IMR-90 (cell line): ENCODE measurements around the gene AMT. TPM values are rescaled to one million over a fixed set of nuclear protein-coding genes. Genes with fewer than 3 reads are reported as not detected.

Source experiments
- ATAC-seq: fragments of 200-7000 bp; cut with Tn5 transposase; 2 replicates; pipeline ENCODE4 v1.9.1; 2020; ENCODE audit warnings: low read depth, mild to moderate bottlenecking, moderate library complexity
- BruUV-seq: library from RNA; stranded (reverse); fragments of 400-500 nt; replicated peaks from 2 replicates; lab custom pipeline; 2021; lab: Mats Ljungman, UMichigan
- CTCF ChIA-PET: fragments of 300-600 bp; formaldehyde crosslinking; extraction: SDS; loops from one replicate; lab custom pipeline; 2021; ENCODE audit warnings: antibody characterized with exemption; lab: Yijun Ruan, JAX
- POLR2A ChIA-PET: fragments of 300-600 bp; sonication (Branson Sonifier 250); formaldehyde crosslinking; loops from one replicate; lab custom pipeline; 2022; ENCODE audit warnings: antibody characterized with exemption; ENCODE audit not compliant: unreplicated experiment; lab: Charles Lee
- DNase-seq: peaks from one replicate; pipeline ENCODE4 v3.0.0; 2013
- H2AFZ ChIP-seq: replicated peaks from 2 replicates; pipeline ENCODE3; 2013; ENCODE audit warnings: low read length, mild to moderate bottlenecking; ENCODE audit not compliant: poor library complexity
- H2AK5ac ChIP-seq: 2 replicates; pipeline ENCODE4 v1.6.1; 2013; ENCODE audit warnings: low read depth, low read length, inconsistent platforms
- H2AK9ac ChIP-seq: replicated peaks from 2 replicates; pipeline ENCODE3; 2013; ENCODE audit warnings: mild to moderate bottlenecking, low read depth, low read length, moderate library complexity; ENCODE audit not compliant: poor library complexity
- H2BK120ac ChIP-seq: 2 replicates; pipeline ENCODE4 v1.6.1; 2013; ENCODE audit warnings: low read depth, low read length, inconsistent platforms
- H2BK15ac ChIP-seq: 3 replicates; pipeline ENCODE4 v1.6.1; 2013; ENCODE audit warnings: low read depth, low read length, inconsistent platforms
- H2BK20ac ChIP-seq: 2 replicates; pipeline ENCODE4 v1.6.1; 2013; ENCODE audit warnings: low read depth, mild to moderate bottlenecking, inconsistent platforms, low read length, moderate library complexity
- H2BK5ac ChIP-seq: 2 replicates; pipeline ENCODE4 v1.6.1; 2013; ENCODE audit warnings: mild to moderate bottlenecking, low read depth, low read length, inconsistent platforms; ENCODE audit not compliant: poor library complexity, severe bottlenecking
- H3K14ac ChIP-seq: replicated peaks from 2 replicates; pipeline ENCODE4 v1.6.1; 2013; ENCODE audit warnings: low read depth, low read length, inconsistent platforms
- H3K18ac ChIP-seq: 2 replicates; pipeline ENCODE4 v1.6.1; 2013; ENCODE audit warnings: low read depth, low read length, control low read depth
- H3K23ac ChIP-seq: 2 replicates; pipeline ENCODE4 v1.6.1; 2013; ENCODE audit warnings: low read depth, low read length, inconsistent platforms
- H3K27ac ChIP-seq: 2 replicates; pipeline ENCODE4 v1.5.1; 2013; ENCODE audit warnings: mild to moderate bottlenecking, control low read depth, low read length; ENCODE audit not compliant: insufficient read depth
- H3K27me3 ChIP-seq: 2 replicates; pipeline ENCODE4 v1.6.1; 2013; ENCODE audit warnings: low read length; ENCODE audit not compliant: control insufficient read depth, insufficient read depth
- H3K36me3 ChIP-seq: 2 replicates; pipeline ENCODE4 v1.6.1; 2013; ENCODE audit warnings: low read length, mixed read lengths; ENCODE audit not compliant: control insufficient read depth, insufficient read depth
- H3K4ac ChIP-seq: 2 replicates; pipeline ENCODE4 v1.6.1; 2013; ENCODE audit warnings: low read depth, low read length, inconsistent platforms
- H3K4me1 ChIP-seq: 2 replicates; pipeline ENCODE4 v1.6.1; 2013; ENCODE audit warnings: low read length, mixed read lengths; ENCODE audit not compliant: control insufficient read depth, insufficient read depth
- H3K4me2 ChIP-seq: 2 replicates; pipeline ENCODE4 v1.6.1; 2013; ENCODE audit warnings: low read depth, mild to moderate bottlenecking, control low read depth, low read length, moderate library complexity
- H3K4me3 ChIP-seq: 2 replicates; pipeline ENCODE4 v1.5.1; 2013; ENCODE audit warnings: low read depth, mild to moderate bottlenecking, control low read depth, low read length, moderate library complexity; ENCODE audit not compliant: insufficient read depth
- H3K56ac ChIP-seq: 2 replicates; pipeline ENCODE4 v1.6.1; 2013; ENCODE audit warnings: low read length, inconsistent platforms; ENCODE audit not compliant: insufficient read depth; ENCODE audit errors: extremely low read depth
- H3K79me1 ChIP-seq, 2 experiments: 2 replicates each; pipeline ENCODE4 v1.6.1; 2013; ENCODE audit warnings: low read length in 2 of 2, inconsistent platforms in 1 of 2, low read depth in 1 of 2
- H3K9ac ChIP-seq: 2 replicates; pipeline ENCODE4 v1.6.1; 2013; ENCODE audit warnings: low read depth, low read length, control low read depth
- H3K9me1 ChIP-seq: 2 replicates; pipeline ENCODE4 v1.6.1; 2013; ENCODE audit warnings: low read length, inconsistent platforms; ENCODE audit not compliant: insufficient read depth
- H3K9me3 ChIP-seq: 2 replicates; pipeline ENCODE4 v1.6.1; 2013; ENCODE audit warnings: low read length; ENCODE audit not compliant: control insufficient read depth, insufficient read depth
- H4K20me1 ChIP-seq: 2 replicates; pipeline ENCODE4 v1.6.1; 2013; ENCODE audit warnings: low read length, inconsistent platforms; ENCODE audit not compliant: insufficient read depth
- H4K5ac ChIP-seq: 2 replicates; pipeline ENCODE4 v1.6.1; 2013; ENCODE audit warnings: mild to moderate bottlenecking, low read depth, low read length, control low read depth
- H4K8ac ChIP-seq, 2 experiments: 2 replicates each; pipeline ENCODE4 v1.6.1; 2013; ENCODE audit warnings: low read depth in 2 of 2, low read length in 2 of 2, control low read depth in 1 of 2, inconsistent platforms in 1 of 2
- H4K91ac ChIP-seq: 2 replicates; pipeline ENCODE4 v1.6.1; 2013; ENCODE audit warnings: low read depth, low read length, inconsistent platforms; ENCODE audit not compliant: insufficient read depth
- ELK1 ChIP-seq: fragments of 150-350 bp; IDR thresholded peaks from 2 replicates; pipeline ENCODE4 v1.6.1; 2016; ENCODE audit warnings: low read depth, mild to moderate bottlenecking, low read length, moderate library complexity, borderline replicate concordance
- FOS ChIP-seq: fragments of 150-350 bp; IDR thresholded peaks from 2 replicates; pipeline ENCODE4 v1.6.1; 2016; ENCODE audit warnings: low read depth, low read length
- NFE2L2 ChIP-seq: fragments of 150-350 bp; IDR thresholded peaks from 2 replicates; pipeline ENCODE4 v1.6.1; 2016; ENCODE audit warnings: low read depth, mild to moderate bottlenecking, low read length
- RAD21 ChIP-seq: IDR thresholded peaks from 2 replicates; pipeline ENCODE4 v1.6.1; 2012; ENCODE audit warnings: low read length, improper control_type of control experiment
- RCOR1 ChIP-seq: IDR thresholded peaks from 2 replicates; pipeline ENCODE4 v1.6.1; 2012; ENCODE audit warnings: mild to moderate bottlenecking, low read length, improper control_type of control experiment; ENCODE audit not compliant: insufficient replicate concordance
- WGBS, 2 experiments: methylation state at CpG; one replicate each; pipeline versions ENCODE4 v1.1.5 to v1.1.7; 2013; ENCODE audit warnings: missing lambda C conversion rate in 2 of 2; ENCODE audit not compliant: insufficient read length in 1 of 2; ENCODE audit errors: extremely low coverage in 2 of 2; 5-methylcytosine and 5-hydroxymethylcytosine counted together
- dilution Hi-C: fragments of 300-500 bp; cut with HindIII; formaldehyde crosslinking; loops from one replicate; pipeline ENCODE4 v1.14.3; 2018; ENCODE audit warnings: low sequenced_read_pairs; ENCODE audit not compliant: unreplicated experiment
- in situ Hi-C: fragments of 300-500 bp; cut with MboI; formaldehyde crosslinking; loops from 3 replicates; pipeline ENCODE4 v1.14.3; 2019; ENCODE audit warnings: low sequenced_read_pairs, inconsistent platforms, mixed read lengths
- intact Hi-C: fragments of 100-400 bp; cut with micrococcal nuclease; formaldehyde crosslinking; loops from 2 replicates; pipeline ENCODE4 v1.10.0; 2022
- microRNA-seq, 2 experiments: library from miRNA; stranded (forward) in 1 of 2; unstranded in 1 of 2; fragments of 10-50 nt in 1 of 2; fragments of <30 nt in 1 of 2; gene quantifications in 1 of 2; microRNA quantifications in 1 of 2; one replicate each; pipeline versions ENCODE3 to v1.1.0; 2013 to 2020; ENCODE audit not compliant: insufficient read depth in 1 of 2, insufficient read length in 1 of 2, unreplicated experiment in 1 of 2
- polyA plus RNA-seq, 3 experiments: library from polyadenylated mRNA; depleted of rRNA; stranded (reverse); fragments of >200 nt; gene quantifications; 2 replicates each; pipeline ENCODE4 v1.2.3, GENCODE V29; 2012; ENCODE audit warnings: low replicate concordance in 1 of 3
- small RNA-seq, 5 experiments: library from RNA; depleted of rRNA; stranded (forward); fragments of <200 nt; gene quantifications; one replicate each; pipeline ENCODE3, GENCODE V24; 2012
- total RNA-seq: library from RNA; depleted of rRNA; stranded (reverse); fragments of >200 nt; gene quantifications from 2 replicates; pipeline ENCODE4 v1.2.3, GENCODE V29; 2012; rRNA removed

The AMT gene
- total and polyA plus RNA-seq, 2 of the 4 experiments (the other 2 are of a cell fraction): 0.36 to 5.5 TPM

- no peak overlapping the region for H2BK120ac ChIP-seq
- DNase-seq (no peak), ATAC-seq (no peak)
- no peak overlapping the region for H3K4me2 ChIP-seq
- no peak overlapping the region for H4K8ac ChIP-seq
- peak overlapping the region; percentile 4; the same call in 1 of the 2 replicates for H3K23ac ChIP-seq
- H2BK15ac ChIP-seq: no peak overlapping the region
- H3K27ac ChIP-seq: no peak overlapping the region
- no peak overlapping the region for H3K18ac ChIP-seq
- CTCF ChIA-PET: no interaction called here
- H4K91ac ChIP-seq: no peak overlapping the region
- H2AK5ac ChIP-seq: no peak overlapping the region; the same call in 1 of the 2 replicates
- no peaks in the 10 kb centered on the region for H3K4me1 ChIP-seq
- intact Hi-C loops: no loop called here
- no peak overlapping the region for H2AFZ ChIP-seq
- peaks cover 58% of the 10 kb centered on the region for H3K36me3 ChIP-seq
- H2AK9ac ChIP-seq: no peak overlapping the region
- no peak overlapping the region for H2BK5ac ChIP-seq
- BruUV-seq: no TSS peak
- H4K20me1 ChIP-seq: peaks cover 77% of the 10 kb centered on the region
- H3K56ac ChIP-seq: no peak overlapping the region
- dilution Hi-C loops: no loop called here
- H3K4me3 ChIP-seq: no peak overlapping the region
- H3K9me1 ChIP-seq: peaks cover 12% of the 10 kb centered on the region
- no peak overlapping the region for H2BK20ac ChIP-seq
- H3K27me3 ChIP-seq: no peaks in the 10 kb centered on the region
- H3K9ac ChIP-seq: no peak overlapping the region
- H3K79me1 ChIP-seq: peaks cover 18 to 76% of the 10 kb centered on the region in 2 experiments
- no peaks in the 10 kb centered on the region for H3K9me3 ChIP-seq
- H4K5ac ChIP-seq: no peak overlapping the region
- in situ Hi-C loops: no loop called here
- no peak overlapping the region for H3K14ac ChIP-seq
- H3K4ac ChIP-seq: no peak overlapping the region
- 100% methylated on average over 2 of the region's 6 CpGs; no CpG with 5 or more reads in 1 of the 2 experiments for WGBS, 2 experiments
- POLR2A ChIA-PET: no interaction called here
- TF ChIP-seq RCOR1 (no peak), FOS (no peak), RAD21 (no peak), ELK1 (no peak), NFE2L2 (no peak)
These were observed 51.5 kb downstream of the AMT start for GRCh38 chr3:49370585-49371290.

Small RNA genes lying within 50 kb of the gene (microRNA-seq; reads per million reads assigned to microRNA genes)
- not detected for gene RNA5SP130 (ENCODE audit: insufficient read depth, insufficient read length)

Small RNA genes lying within 50 kb of the gene (small RNA-seq; reads per million reads assigned to genes)
- 0 reads per million in 5 experiments for gene RNA5SP130

Other genes starting within 250 kb of the AMT start
- 0.83 and 0.90 TPM in 2 replicates for gene C3orf62, start 145.2 kb downstream of the AMT start, total RNA-seq
- 3.1 and 3.9 TPM in 2 replicates for gene C3orf62, start 145.2 kb downstream of the AMT start, polyA plus RNA-seq (2012; rRNA removed)
- gene USP4, start 82.4 kb downstream of the AMT start, total RNA-seq: 28.6 and 29.9 TPM in 2 replicates
- gene USP4, start 82.4 kb downstream of the AMT start, polyA plus RNA-seq (2012; rRNA removed): 36.1 and 42.3 TPM in 2 replicates
- 126 and 128 TPM in 2 replicates for gene GPX1, start 64.1 kb downstream of the AMT start, total RNA-seq
- 680 and 1,004 TPM in 2 replicates for gene GPX1, start 64.1 kb downstream of the AMT start, polyA plus RNA-seq (2012; rRNA removed)
- 879 and 897 TPM in 2 replicates for gene RHOA, start 10.5 kb downstream of the AMT start, total RNA-seq
- 369 and 383 TPM in 2 replicates for gene RHOA, start 10.5 kb downstream of the AMT start, polyA plus RNA-seq (2012; rRNA removed)
- gene TCTA, start 10.1 kb downstream of the AMT start, total RNA-seq: 12.8 and 15.1 TPM in 2 replicates
- gene TCTA, start 10.1 kb downstream of the AMT start, polyA plus RNA-seq (2012; rRNA removed): 43.2 and 46.6 TPM in 2 replicates
- gene NICN1, start 6.9 kb upstream of the AMT start, total RNA-seq: 2.8 and 3.4 TPM in 2 replicates
- 8.0 and 11.4 TPM in 2 replicates for gene NICN1, start 6.9 kb upstream of the AMT start, polyA plus RNA-seq (2012; rRNA removed)
- gene DAG1, start 47.8 kb upstream of the AMT start, total RNA-seq: 30.8 and 31.0 TPM in 2 replicates
- gene DAG1, start 47.8 kb upstream of the AMT start, polyA plus RNA-seq (2012; rRNA removed): 40.2 and 41.0 TPM in 2 replicates
- under 0.01 TPM in 2 replicates for gene BSN, start 132.0 kb upstream of the AMT start, total RNA-seq
- 0.03 and 0.04 TPM in 2 replicates for gene BSN, start 132.0 kb upstream of the AMT start, polyA plus RNA-seq (2012; rRNA removed)